ENCODE measurements around the gene CHMP1B.
"Not testable (repeated sequence)": the region's sequence is repeated elsewhere in the genome, so short reads cannot be mapped to it uniquely, and the experiment has no call there.

- TF ChIP-seq, protein P1, sequence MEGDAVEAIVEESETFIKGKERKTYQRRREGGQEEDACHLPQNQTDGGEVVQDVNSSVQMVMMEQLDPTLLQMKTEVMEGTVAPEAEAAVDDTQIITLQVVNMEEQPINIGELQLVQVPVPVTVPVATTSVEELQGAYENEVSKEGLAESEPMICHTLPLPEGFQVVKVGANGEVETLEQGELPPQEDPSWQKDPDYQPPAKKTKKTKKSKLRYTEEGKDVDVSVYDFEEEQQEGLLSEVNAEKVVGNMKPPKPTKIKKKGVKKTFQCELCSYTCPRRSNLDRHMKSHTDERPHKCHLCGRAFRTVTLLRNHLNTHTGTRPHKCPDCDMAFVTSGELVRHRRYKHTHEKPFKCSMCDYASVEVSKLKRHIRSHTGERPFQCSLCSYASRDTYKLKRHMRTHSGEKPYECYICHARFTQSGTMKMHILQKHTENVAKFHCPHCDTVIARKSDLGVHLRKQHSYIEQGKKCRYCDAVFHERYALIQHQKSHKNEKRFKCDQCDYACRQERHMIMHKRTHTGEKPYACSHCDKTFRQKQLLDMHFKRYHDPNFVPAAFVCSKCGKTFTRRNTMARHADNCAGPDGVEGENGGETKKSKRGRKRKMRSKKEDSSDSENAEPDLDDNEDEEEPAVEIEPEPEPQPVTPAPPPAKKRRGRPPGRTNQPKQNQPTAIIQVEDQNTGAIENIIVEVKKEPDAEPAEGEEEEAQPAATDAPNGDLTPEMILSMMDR (IDR thresholded peaks at IDR 0.05; ENCODE audit: low read length): not testable (repeated sequence)
- TF ChIP-seq EZH2 (optimal IDR thresholded peaks at IDR 0.05; ENCODE audit: low read depth, low read length); EZH2phosphoT487 (IDR thresholded peaks at IDR 0.05; ENCODE audit: low read length): not testable (repeated sequence)
Measured at GRCh38 chr18:11892438-11892837, 41.2 kb downstream of the CHMP1B start.

All from MM.1S (cell line).